ENCODE data around the gene KPNB1. TPM values are rescaled to one million over a fixed set of nuclear protein-coding genes. Genes with fewer than 3 reads are reported as not detected.

Gene KPNB1
- polyA plus RNA-seq, 1 donor (not counting 4 experiments of a cell fraction or from before 2014, with no cell fraction given) = 220 TPM

DNA sequence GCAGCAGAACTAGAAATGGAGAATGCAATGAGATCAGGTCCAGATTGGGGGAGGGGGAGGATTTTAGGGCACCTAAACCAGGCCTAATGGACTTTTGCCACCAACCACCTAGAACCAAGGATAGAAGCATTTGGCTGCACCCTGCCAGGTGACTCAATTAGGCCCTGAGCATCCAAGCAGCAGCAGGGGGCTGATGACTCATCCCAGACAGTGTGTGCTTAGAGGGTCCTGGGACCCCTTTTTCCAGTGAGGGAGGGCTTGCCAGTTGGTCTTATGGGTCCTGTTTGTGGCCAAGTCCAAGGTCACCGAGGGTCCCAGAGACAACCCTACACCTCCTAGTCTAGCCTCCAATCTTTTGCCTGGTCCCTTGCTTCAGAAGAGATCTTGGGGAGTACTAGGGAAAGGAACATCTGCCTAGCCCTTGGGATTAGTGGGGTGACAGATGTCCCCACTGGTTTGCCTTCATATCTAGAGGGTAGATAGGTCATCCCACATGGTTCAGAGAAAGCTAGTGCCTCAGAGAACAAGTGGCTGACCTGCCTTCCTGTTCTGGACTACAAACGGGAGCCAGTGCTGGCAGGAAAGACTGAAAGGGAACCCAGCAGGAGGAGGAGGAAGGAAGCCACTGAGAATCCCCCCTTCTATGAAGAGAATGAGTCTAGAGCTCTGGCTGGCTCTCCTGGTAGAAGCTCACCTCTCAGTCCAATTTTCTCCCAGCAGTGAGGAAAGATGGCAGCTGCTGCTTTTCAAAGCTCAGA lies 42.6 kb downstream of the KPNB1 start:
- no peak overlapping the region for H2AFZ ChIP-seq (ENCODE audit: control insufficient read depth, low read length)
- FAIRE-seq (no peak), DNase-seq (ENCODE audit: low read depth, low spot score) (no peak)
- no peaks in the 10 kb centered on the region for H4K20me1 ChIP-seq (ENCODE audit: control insufficient read depth, extremely low read depth, insufficient read depth, low read length)
- no peaks in the 10 kb centered on the region for H3K9me3 ChIP-seq (ENCODE audit: control insufficient read depth, low read depth, low read length)
- H3K27ac ChIP-seq (ENCODE audit: control insufficient read depth, insufficient read depth, low read length) = no peak overlapping the region
- no peak overlapping the region for H3K4me2 ChIP-seq (ENCODE audit: control insufficient read depth, extremely low read depth, insufficient read depth, low read depth, low read length)
- no peaks in the 10 kb centered on the region for H3K79me2 ChIP-seq (ENCODE audit: control insufficient read depth, insufficient read depth, low read length)
- no peak for TF ChIP-seq EZH2 (IDR thresholded peaks at IDR 0.05; ENCODE audit: low read length)
- TF ChIP-seq CTCF (optimal IDR thresholded peaks at IDR 0.05 in 1 of 3, IDR thresholded peaks at IDR 0.05 in 1 of 3, conservative IDR thresholded peaks at IDR 0.05 in 1 of 3; ENCODE audit: extremely low read depth in 1 of 3, insufficient read depth in 2 of 3, low read length in 3 of 3) = no peak
- H3K27me3 ChIP-seq (ENCODE audit: control insufficient read depth, extremely low read depth, insufficient read depth, low read length) = peaks cover 5% of the 10 kb centered on the region
- dilution Hi-C loops (cut with MboI; ENCODE audit: extremely low pct_ligation_motif_present, low sequenced_read_pairs) = no loop called here
- no peaks in the 10 kb centered on the region for H3K36me3 ChIP-seq (ENCODE audit: control insufficient read depth in 2 of 2, extremely low read depth in 1 of 2, insufficient read depth in 2 of 2, low read length in 2 of 2)
- no peak overlapping the region for H3K4me3 ChIP-seq (ENCODE audit: control insufficient read depth in 2 of 3, extremely low read depth in 1 of 3, insufficient read depth in 2 of 3, low read depth in 1 of 3, low read length in 3 of 3)
- no peak overlapping the region for H3K9ac ChIP-seq (ENCODE audit: control insufficient read depth, extremely low read depth, insufficient read depth, low read length)
- H3K9me1 ChIP-seq (ENCODE audit: control insufficient read depth, extremely low read depth, insufficient read depth, low read length) = no peaks in the 10 kb centered on the region
- H3K4me1 ChIP-seq (ENCODE audit: control insufficient read depth, extremely low read depth, insufficient read depth, low read length) = peaks cover 13% of the 10 kb centered on the region

GRCh38 chr17:47692895-47693730 lies 43.4 kb downstream of the KPNB1 start:
- H2AFZ ChIP-seq (ENCODE audit: control insufficient read depth, low read length) = no peak overlapping the region
- no peak for DNase-seq (ENCODE audit: low read depth, low spot score)
- no peak overlapping the region for H3K27ac ChIP-seq (ENCODE audit: control insufficient read depth, insufficient read depth, low read length)

More at GRCh38 chr17:47692895-47693730, 43.4 kb downstream of the KPNB1 start:
- peak; percentile 36 for FAIRE-seq
- Histone ChIP-seq H3K9me1 (ENCODE audit: control insufficient read depth, extremely low read depth, insufficient read depth, low read length) (no peaks in the 10 kb centered on the region), H3K36me3 (ENCODE audit: control insufficient read depth in 2 of 2, extremely low read depth in 1 of 2, insufficient read depth in 2 of 2, low read length in 2 of 2) (no peaks in the 10 kb centered on the region), H3K79me2 (ENCODE audit: control insufficient read depth, insufficient read depth, low read length) (no peaks in the 10 kb centered on the region), H3K9ac (ENCODE audit: control insufficient read depth, extremely low read depth, insufficient read depth, low read length) (peak overlapping the region; percentile 58), H3K4me2 (ENCODE audit: control insufficient read depth, extremely low read depth, insufficient read depth, low read depth, low read length) (peak overlapping the region; percentile 69), H3K4me3 (ENCODE audit: control insufficient read depth in 2 of 3, extremely low read depth in 1 of 3, insufficient read depth in 2 of 3, low read depth in 1 of 3, low read length in 3 of 3) (peak overlapping the region; percentile 50 to 67 (median 59)), H3K4me1 (ENCODE audit: control insufficient read depth, extremely low read depth, insufficient read depth, low read length) (peaks cover 13% of the 10 kb centered on the region), H3K9me3 (ENCODE audit: control insufficient read depth, low read depth, low read length) (no peaks in the 10 kb centered on the region), H4K20me1 (ENCODE audit: control insufficient read depth, extremely low read depth, insufficient read depth, low read length) (no peaks in the 10 kb centered on the region), H3K27me3 (ENCODE audit: control insufficient read depth, extremely low read depth, insufficient read depth, low read length) (peaks cover 5% of the 10 kb centered on the region)
- dilution Hi-C loops (cut with MboI; ENCODE audit: extremely low pct_ligation_motif_present, low sequenced_read_pairs) = no loop called here
- TF ChIP-seq CTCF (optimal IDR thresholded peaks at IDR 0.05 in 1 of 3, IDR thresholded peaks at IDR 0.05 in 1 of 3, conservative IDR thresholded peaks at IDR 0.05 in 1 of 3; ENCODE audit: extremely low read depth in 1 of 3, insufficient read depth in 2 of 3, low read length in 3 of 3) (no peak), EZH2 (IDR thresholded peaks at IDR 0.05; ENCODE audit: low read length) (no peak)

Measured in keratinocyte (primary cell).